ENCODE data around the gene WRAP73. TPM values are rescaled to one million over a fixed set of nuclear protein-coding genes. Genes with fewer than 3 reads are reported as not detected.

The WRAP73 gene
- total RNA-seq, 1 donor = 8.8 TPM

- peaks cover 40% of the 10 kb centered on the region for H3K4me1 ChIP-seq (ENCODE audit: insufficient read depth, low read length)
- H3K4me3 ChIP-seq (ENCODE audit: low read length) = no peak overlapping the region
- no peaks in the 10 kb centered on the region for H3K27me3 ChIP-seq (ENCODE audit: insufficient read depth, low read length)
- no peaks in the 10 kb centered on the region for H3K9me3 ChIP-seq (ENCODE audit: low read depth, low read length)
These were observed 14.9 kb upstream of the WRAP73 start for GRCh38 chr1:3664700-3665375.

- Histone ChIP-seq H3K4me1 (ENCODE audit: insufficient read depth, low read length) (peaks cover 36% of the 10 kb centered on the region), H3K27me3 (ENCODE audit: insufficient read depth, low read length) (no peaks in the 10 kb centered on the region), H3K9me3 (ENCODE audit: low read depth, low read length) (no peaks in the 10 kb centered on the region), H3K4me3 (ENCODE audit: low read length) (no peak overlapping the region)
These were observed 14.2 kb upstream of the WRAP73 start for GRCh38 chr1:3663999-3664699.

DNA sequence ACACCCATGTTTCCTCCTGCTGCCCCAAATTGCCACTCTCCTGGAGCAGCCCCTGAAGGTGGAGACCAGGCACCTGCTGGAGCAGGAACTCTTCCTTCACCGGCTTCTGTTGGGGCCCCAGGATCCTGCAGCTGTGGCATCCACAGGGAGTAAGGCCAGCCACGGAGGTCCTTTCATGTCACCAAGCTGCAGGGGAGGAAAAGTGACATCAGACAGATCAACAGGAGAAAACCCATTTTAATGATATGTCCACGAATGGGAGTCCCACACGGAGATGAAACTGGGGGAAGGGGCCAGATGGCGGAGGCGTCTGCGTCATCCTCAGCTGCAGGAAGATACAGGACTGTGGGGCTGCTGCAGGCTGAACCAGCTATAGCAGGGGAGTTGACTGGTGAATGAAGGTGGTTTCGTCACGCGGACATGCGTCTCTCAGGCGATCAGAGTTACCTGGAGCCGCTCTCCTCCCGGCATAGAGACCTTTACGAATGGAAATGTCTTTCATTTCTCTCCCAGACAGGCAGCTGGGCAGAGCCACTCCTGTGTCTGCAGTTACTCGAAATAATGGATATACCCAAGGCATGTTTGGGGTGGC, 12.3 kb upstream of the WRAP73 start:
- Histone ChIP-seq H3K4me1 (ENCODE audit: insufficient read depth, low read length) (peaks cover 18% of the 10 kb centered on the region), H3K27me3 (ENCODE audit: insufficient read depth, low read length) (peaks cover 3% of the 10 kb centered on the region), H3K4me3 (ENCODE audit: low read length) (no peak overlapping the region), H3K9me3 (ENCODE audit: low read depth, low read length) (no peaks in the 10 kb centered on the region)

DNA sequence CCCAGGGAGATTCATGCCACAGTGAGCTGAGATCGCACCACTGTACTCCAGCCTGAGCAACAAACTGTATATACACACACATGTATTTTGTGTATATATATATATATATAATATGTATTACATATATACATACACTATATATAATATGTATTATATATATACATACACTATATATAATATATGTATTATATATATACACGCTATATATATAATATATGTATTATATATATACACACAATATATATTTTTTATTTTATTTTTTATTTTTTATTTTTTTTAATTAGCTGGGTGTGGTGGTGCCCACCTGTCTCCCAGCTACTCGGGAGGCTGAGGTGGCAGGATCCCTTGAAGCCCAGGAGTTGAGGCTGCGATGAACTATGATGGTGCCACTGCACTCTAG, 11.7 kb upstream of the WRAP73 start:
- Histone ChIP-seq H3K4me1 (ENCODE audit: insufficient read depth, low read length) (peaks cover 12% of the 10 kb centered on the region), H3K9me3 (ENCODE audit: low read depth, low read length) (no peaks in the 10 kb centered on the region), H3K27me3 (ENCODE audit: insufficient read depth, low read length) (peaks cover 5% of the 10 kb centered on the region), H3K4me3 (ENCODE audit: low read length) (no peak overlapping the region)

DNA sequence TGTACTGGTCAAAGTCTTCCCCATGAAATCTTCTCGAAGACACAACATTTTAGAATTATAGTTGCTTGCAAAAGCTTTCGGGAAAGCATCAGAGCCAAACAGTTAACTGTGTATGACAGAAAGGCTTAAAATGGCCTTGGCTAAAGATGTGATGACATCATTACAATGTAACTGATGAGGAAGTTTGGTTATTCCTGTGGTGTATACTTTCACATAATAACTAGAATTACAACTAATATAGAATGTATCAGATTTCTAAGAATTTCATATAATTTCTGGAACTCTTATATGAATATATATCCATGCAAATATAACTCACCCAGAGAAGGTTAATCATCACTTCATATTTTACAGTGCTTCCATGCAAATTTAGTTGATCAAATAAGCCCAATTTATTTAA, 10.8 kb upstream of the WRAP73 start:
- Histone ChIP-seq H3K4me3 (ENCODE audit: low read length) (no peak overlapping the region), H3K9me3 (ENCODE audit: low read depth, low read length) (no peaks in the 10 kb centered on the region), H3K4me1 (ENCODE audit: insufficient read depth, low read length) (peaks cover 3% of the 10 kb centered on the region), H3K27me3 (ENCODE audit: insufficient read depth, low read length) (peaks cover 11% of the 10 kb centered on the region)

DNA sequence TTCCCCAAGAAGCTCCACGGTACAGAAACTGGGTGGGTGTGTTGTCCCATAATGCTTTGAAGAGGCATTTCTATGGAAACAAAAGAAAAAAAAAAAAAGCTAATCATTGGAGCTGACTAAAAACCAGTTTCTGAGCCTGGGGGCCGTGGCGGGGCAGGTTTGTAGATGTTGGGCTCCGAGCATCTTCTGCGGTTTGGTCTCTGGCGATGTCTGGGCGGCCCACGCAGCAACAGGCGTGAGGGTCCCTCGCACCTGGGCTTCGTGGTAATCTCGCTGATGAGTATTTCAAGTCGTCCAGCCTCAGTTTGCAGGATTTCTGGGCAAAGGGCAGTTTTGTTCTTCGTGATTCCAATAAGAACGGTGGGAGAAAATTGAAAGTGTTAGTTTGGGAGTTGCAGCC, 9.2 kb upstream of the WRAP73 start:
- no peaks in the 10 kb centered on the region for H3K4me1 ChIP-seq (ENCODE audit: insufficient read depth, low read length)
- no peaks in the 10 kb centered on the region for H3K9me3 ChIP-seq (ENCODE audit: low read depth, low read length)
- H3K4me3 ChIP-seq (ENCODE audit: low read length) = no peak overlapping the region
- H3K27me3 ChIP-seq (ENCODE audit: insufficient read depth, low read length) = peaks cover 24% of the 10 kb centered on the region

- Histone ChIP-seq H3K4me1 (ENCODE audit: insufficient read depth, low read length) (no peaks in the 10 kb centered on the region), H3K27me3 (ENCODE audit: insufficient read depth, low read length) (peaks cover 32% of the 10 kb centered on the region), H3K4me3 (ENCODE audit: low read length) (no peak overlapping the region), H3K9me3 (ENCODE audit: low read depth, low read length) (no peaks in the 10 kb centered on the region)
These were observed 8.3 kb upstream of the WRAP73 start for GRCh38 chr1:3658231-3658615.

- Histone ChIP-seq H3K27me3 (ENCODE audit: insufficient read depth, low read length) (peaks cover 37% of the 10 kb centered on the region), H3K4me1 (ENCODE audit: insufficient read depth, low read length) (peaks cover 2% of the 10 kb centered on the region), H3K4me3 (ENCODE audit: low read length) (no peak overlapping the region), H3K9me3 (ENCODE audit: low read depth, low read length) (no peaks in the 10 kb centered on the region)
These were observed 7.8 kb upstream of the WRAP73 start for GRCh38 chr1:3657578-3658230.

GRCh38 chr1:3657096-3657475, 7.2 kb upstream of the WRAP73 start:
- Histone ChIP-seq H3K4me1 (ENCODE audit: insufficient read depth, low read length) (peaks cover 8% of the 10 kb centered on the region), H3K27me3 (ENCODE audit: insufficient read depth, low read length) (peaks cover 39% of the 10 kb centered on the region), H3K9me3 (ENCODE audit: low read depth, low read length) (no peaks in the 10 kb centered on the region), H3K4me3 (ENCODE audit: low read length) (no peak overlapping the region)

GRCh38 chr1:3656450-3657095, 6.7 kb upstream of the WRAP73 start:
- H3K4me1 ChIP-seq (ENCODE audit: insufficient read depth, low read length) = peaks cover 12% of the 10 kb centered on the region
- no peak overlapping the region for H3K4me3 ChIP-seq (ENCODE audit: low read length)
- no peaks in the 10 kb centered on the region for H3K9me3 ChIP-seq (ENCODE audit: low read depth, low read length)
- peaks cover 41% of the 10 kb centered on the region for H3K27me3 ChIP-seq (ENCODE audit: insufficient read depth, low read length)

DNA sequence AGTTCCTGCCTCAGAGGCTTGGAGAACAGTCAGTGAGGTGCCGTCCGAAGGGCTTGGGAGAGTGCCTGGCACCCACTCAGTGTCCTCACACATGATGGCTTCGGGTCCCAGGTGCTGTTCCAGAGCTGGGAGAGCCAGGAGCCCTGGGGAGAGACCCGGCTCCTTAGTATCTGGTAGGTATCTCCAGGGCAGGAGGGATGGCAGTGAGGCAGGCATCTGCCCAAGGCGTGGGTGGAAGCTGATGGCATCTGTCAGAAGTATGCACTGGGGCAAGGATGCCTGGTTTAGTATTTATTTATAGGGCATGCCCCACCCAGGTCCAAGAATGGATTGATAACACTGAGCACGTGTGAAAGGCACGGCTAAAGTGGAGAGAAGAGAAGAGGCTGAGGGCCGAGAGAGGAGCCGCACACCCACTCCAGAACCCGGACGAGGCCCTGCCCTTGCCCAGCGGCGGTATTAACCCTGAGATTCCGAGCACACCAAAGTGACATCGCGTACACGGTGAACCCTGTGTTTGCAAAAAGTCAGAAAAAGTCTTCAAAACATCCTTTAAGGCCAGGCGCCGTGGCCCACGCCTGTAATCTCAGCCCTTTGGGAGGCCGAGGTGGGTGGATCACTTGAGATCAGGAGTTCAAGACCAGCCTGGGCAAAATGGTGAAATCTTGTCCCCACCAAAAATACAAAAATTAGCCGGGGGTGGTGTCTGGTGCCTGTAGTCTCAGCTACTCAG, 4.8 kb upstream of the WRAP73 start:
- no peaks in the 10 kb centered on the region for H3K9me3 ChIP-seq (ENCODE audit: low read depth, low read length)
- H3K27me3 ChIP-seq (ENCODE audit: insufficient read depth, low read length) = peaks cover 57% of the 10 kb centered on the region
- no peak overlapping the region for H3K4me3 ChIP-seq (ENCODE audit: low read length)
- H3K4me1 ChIP-seq (ENCODE audit: insufficient read depth, low read length) = peaks cover 29% of the 10 kb centered on the region

DNA sequence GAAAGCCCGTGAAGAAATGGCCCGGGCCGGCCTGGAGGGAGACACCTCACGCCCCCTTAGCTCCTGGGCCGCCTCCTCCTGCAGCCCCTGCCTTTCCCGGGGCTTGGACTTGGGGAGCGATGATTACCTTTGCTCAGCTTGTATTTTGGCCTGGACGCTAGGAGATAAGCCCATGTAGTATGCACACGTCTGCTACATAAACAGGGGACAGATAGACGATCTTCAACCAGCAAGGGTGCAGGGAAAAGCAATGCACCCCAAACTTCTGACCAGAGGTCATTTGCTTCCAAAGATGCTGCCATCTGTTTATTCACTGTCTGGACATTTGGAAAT, 3.3 kb upstream of the WRAP73 start:
- H3K27me3 ChIP-seq (ENCODE audit: insufficient read depth, low read length) = peaks cover 57% of the 10 kb centered on the region
- H3K4me3 ChIP-seq (ENCODE audit: low read length) = no peak overlapping the region
- H3K9me3 ChIP-seq (ENCODE audit: low read depth, low read length) = no peaks in the 10 kb centered on the region

DNA sequence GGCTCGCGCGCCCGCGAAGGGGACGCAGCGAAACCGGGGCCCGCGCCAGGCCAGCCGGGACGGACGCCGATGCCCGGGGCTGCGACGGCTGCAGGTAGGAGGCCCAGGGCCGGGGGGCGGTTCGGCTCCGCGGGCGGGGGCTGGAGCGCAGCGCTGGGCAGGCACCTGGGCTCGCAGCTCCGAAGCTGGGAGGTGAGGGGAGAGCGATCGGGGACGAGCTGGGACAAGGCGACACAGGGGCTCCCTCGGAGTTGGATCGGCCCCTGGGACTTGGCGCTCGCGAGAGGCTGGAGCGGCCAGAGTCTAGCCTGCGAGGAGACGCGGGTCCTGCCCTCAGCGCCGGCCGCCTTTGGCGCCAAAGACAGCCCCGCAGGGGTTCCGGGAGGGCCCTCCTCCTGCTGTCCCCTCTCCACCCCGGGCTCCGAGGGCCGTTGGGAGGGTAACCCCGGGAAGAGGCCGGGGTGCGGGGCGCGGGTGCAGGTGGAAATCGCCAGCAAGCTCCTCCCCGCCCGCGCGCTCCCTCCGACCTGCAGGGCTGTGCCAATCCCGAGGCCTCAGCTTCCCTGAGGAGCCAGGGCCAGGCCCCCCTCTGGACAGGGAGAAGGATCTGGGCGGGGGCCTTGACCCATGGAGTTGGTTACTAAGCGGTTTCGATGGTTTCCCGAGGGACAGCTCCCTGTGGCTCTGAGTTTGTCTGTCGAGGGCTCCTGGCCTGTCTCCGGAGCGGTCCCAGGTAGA, 2.8 kb upstream of the WRAP73 start:
- H3K27me3 ChIP-seq (ENCODE audit: insufficient read depth, low read length) = peaks cover 57% of the 10 kb centered on the region
- no peak overlapping the region for H3K4me3 ChIP-seq (ENCODE audit: low read length)
- H3K4me1 ChIP-seq (ENCODE audit: insufficient read depth, low read length) = peaks cover 39% of the 10 kb centered on the region
- no peaks in the 10 kb centered on the region for H3K9me3 ChIP-seq (ENCODE audit: low read depth, low read length)

More for the DNA sequence above, 3.3 kb upstream of the WRAP73 start:
- peaks cover 39% of the 10 kb centered on the region for H3K4me1 ChIP-seq (ENCODE audit: insufficient read depth, low read length)

DNA sequence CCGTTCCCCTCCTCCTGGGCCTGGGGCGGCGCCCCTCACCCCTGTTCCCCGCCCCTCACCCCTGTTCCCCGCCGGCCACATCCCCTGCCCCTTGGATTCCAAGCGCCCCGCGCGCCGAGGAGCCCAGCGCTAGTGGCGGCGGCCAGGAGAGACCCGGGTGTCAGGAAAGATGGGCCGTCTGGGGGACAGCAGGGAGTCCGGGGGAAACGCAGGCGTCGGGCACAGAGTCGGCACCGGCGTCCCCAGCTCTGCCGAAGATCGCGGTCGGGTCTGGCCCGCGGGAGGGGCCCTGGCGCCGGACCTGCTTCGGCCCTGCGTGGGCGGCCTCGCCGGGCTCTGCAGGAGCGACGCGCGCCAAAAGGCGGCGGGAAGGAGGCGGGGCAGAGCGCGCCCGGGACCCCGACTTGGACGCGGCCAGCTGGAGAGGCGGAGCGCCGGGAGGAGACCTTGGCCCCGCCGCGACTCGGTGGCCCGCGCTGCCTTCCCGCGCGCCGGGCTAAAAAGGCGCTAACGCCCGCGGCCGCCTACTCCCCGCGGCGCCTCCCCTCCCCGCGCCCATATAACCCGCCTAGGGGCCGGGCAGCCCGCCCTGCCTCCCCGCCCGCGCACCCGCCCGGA, 2.1 kb upstream of the WRAP73 start, which contains the start of gene TP73:
TSS of gene TP73 (plus strand) at position 587 of the 618 bp plus-strand sequence. CDS start 29,850 bp downstream, outside the sequence.
- no peak within 1 kb of the TSS for H3K4me3 ChIP-seq (ENCODE audit: low read length)
- peaks cover 39% of the 10 kb centered on the region for H3K4me1 ChIP-seq (ENCODE audit: insufficient read depth, low read length)

More for the DNA sequence above, 2.1 kb upstream of the WRAP73 start, which contains the start of gene TP73:
- peaks cover 53% of the 10 kb centered on the region for H3K27me3 ChIP-seq (ENCODE audit: insufficient read depth, low read length)
- no peaks in the 10 kb centered on the region for H3K9me3 ChIP-seq (ENCODE audit: low read depth, low read length)

Data from mononuclear cell (primary cell).